GM18873 (cell line): ENCODE measurements around the gene FHL2.

ENCODE experiments used
- ATAC-seq: cut with Tn5 transposase; IDR thresholded peaks from one replicate; pipeline ENCODE4 v1.9.1; 2021; ENCODE audit warnings: mild to moderate bottlenecking, moderate library complexity, moderate number of reproducible peaks; ENCODE audit not compliant: unreplicated experiment, low FRiP score

FHL2 gene

DNA sequence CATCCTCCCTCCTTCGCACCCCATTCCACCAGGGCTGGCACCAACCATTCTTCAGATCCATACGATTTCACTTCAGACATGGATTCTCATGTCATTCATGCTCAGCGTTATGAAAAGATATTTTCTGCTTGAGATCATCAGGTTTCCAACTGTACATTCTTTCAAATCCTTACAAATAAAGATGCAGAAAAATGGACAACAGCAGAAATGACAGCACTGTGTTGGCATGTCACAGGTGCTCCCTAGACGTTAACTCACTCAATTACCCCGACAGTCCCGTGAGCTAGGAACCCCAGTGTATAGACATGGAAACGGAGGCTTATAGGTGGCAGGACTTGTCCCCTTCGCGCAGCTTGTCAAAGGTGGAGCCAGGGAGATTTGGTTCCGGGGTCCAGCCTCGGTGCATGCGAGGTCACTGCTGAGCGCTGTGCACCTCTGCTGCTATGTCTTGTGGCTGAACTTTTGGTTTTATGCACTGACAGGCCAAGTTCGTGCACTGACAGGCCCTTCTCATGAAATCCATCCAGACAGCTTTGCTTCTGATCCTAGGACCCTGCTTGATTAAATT, 17.7 kb downstream of the FHL2 start:
- no peak for ATAC-seq

DNA sequence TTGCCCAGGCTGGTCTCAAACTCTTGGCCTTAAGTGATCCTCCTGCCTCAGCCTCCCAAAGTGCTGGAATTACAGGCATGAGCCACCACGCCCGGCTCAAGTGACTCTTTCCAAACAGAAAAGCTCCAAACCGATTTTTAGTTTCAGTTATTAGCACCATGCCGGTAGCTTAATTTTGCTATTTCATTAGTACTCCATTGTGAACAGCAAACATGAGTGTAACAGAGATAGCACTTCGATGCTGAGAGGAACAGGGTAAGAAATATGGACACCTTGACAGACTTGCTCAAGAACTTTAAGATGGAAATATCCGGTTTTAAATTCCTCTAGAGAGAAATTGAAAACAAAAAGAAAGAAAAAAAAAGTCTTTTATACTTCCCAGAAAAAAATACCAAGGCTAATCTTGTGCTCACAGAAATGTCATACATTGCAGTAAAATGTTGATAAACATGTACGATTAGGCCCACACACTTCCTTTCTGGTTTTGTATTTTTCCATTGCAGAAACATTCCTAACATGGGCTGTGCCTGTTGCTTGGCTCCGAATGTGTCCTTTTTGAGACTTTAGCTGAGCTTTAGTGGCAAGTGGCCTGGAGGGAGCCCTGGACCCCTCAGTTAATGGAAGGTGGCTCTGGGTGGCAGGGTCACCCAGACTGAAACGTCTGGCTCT, 18.3 kb downstream of the FHL2 start:
- ATAC-seq: no peak

DNA sequence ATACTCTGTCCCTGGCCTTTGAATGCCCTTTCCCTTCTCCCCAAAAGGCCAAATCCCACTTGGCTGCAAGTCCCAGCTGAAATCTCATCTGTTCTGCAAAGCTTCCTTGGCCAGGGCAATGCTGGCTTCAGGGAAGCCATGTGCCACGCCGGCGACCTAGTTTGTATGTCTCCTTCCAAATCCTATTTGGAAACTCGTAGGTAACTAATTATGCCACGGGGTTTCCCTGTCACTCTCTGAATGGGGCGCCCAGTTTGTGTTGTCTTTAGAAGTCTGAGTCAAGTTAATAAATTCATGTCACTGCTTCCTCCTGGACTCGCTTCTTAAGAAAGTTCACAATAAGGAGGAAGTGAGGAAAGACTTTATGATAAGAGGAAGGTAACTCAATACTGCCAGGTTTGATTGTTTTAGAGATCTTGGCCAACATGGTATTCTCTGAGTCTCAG, 19.1 kb downstream of the FHL2 start:
- ATAC-seq: no peak

DNA sequence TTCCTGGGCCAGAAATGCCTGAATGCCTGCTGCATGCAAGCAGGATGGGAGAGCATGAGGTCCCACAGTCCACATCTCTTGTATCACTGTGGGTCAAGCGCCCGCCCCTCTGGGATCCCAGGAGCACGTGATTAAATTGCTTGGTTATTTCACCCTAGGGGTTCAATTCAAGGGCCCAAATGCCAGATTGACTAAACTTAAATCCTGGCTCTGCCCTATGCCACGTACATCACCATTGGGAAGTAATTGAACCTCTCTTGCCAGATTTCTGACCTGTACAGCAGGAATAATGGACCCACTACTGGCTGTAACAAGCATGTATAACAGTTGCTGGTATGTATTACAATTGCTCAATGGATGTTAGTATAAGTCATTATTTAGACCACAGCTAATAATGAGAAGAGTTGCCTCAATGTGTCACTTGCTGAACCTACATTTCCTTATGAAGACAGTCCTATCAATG, 19.9 kb downstream of the FHL2 start:
- no peak for ATAC-seq

DNA sequence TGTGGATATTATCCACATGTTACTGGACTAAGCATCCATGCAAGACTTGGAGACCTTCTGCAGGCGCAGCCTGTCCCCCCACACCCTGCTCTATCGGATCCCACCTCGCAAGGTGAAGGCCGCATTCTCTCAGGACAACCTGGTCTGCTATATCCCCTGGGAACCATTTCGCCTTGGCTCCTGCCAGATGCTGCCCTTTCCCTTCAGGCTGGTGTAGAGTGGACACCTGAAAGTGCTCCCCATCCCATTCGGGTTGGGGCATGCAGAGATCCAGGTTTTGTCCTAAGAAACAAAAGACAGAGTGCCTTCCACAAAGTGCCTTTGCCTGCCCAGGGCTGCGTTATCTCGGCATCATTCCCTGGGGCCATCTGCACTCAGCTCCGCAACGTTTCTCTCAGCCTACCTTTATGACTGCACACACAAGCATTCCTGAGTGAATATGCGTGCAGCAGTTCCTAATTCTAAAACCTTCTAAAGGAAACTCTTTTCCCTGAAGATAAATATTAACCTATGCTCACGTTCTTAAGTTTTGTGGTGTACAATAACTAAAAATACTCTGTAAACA, 20.5 kb downstream of the FHL2 start:
- ATAC-seq: no peak

DNA sequence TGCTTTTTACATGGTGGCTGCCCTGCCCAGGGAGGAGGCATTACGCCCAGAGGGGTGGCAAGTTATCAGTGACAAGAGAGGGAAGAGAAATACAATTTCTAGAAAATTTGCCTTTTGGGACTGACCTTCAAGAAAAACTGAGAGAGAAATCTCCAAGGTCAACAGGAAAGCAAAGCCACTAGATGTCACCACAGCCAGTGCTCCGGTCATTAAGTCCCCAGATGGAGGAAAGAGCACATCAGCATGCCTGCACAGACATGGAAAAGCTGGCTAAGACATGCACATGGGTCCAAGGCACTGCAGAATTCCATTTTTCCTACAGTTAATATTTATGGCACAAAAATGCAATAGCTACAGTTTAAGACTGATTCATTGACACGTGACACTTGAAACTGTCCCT, 21.0 kb downstream of the FHL2 start:
- ATAC-seq: no peak

DNA sequence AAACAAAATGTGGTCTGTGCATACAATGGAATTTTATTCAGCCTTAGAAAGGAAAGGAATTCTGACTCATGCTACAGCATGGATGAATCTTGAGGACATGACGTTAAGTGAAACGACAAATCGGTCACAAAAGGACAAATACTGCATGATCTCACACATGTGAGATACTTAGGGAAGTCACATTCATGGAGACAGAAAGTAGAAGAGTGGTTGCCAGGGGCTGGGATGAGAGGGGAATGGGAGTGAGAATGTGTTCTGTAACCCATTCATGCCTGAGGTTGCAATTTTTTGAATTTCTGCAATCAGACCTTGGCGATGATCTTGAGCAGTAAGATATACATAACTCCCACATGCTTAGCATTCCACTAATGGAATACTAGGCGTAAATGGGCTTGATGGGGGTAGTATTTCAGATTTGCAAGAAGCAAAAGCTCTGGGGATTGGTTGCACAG, 22.0 kb downstream of the FHL2 start:
- ATAC-seq: no peak

DNA sequence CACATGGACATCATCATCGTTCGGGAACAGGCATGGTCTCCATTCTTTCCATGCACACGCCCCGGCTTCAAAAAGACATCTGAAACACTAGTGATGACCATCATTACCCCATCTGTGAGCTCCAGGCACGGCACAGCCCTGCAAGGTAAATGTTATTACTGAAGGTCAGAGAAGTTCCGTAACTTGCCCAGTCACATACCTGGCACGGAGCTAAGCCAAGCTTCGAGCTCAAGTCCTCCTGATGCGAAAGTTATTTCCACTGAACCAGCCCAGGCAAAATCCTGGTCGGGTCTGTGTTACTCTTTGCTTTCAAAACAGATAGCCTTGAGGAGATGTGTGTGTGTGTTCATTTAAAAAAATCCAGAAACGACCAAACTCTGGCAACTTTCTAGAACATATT, 22.8 kb downstream of the FHL2 start:
- ATAC-seq: no peak

DNA sequence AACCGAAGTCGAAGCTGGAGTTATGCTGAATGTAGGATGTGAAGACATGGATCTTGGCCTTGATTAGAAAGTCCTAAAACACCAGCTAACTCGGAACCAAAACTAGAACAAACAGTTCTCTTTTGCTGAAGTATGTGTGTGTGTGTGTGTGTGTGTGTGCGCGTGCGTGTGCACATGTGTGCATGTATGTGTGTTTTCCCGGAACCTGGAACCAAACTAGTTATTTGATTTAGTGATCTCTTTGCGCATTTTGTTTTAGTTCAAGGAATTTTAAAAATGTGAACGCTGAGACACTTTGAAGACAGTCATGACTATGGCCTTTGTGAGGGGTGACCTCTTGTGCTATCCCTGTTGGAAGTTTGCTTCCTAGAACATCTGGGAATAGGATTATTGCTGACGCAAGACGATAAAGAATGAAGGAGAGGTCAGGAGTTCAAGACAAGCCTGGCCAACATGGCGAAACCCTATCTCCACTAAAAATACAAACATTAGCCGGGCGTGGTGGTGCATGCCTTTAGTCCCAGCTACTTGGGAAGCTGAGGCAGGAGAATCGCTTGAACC, 23.8 kb downstream of the FHL2 start:
- ATAC-seq: no peak

DNA sequence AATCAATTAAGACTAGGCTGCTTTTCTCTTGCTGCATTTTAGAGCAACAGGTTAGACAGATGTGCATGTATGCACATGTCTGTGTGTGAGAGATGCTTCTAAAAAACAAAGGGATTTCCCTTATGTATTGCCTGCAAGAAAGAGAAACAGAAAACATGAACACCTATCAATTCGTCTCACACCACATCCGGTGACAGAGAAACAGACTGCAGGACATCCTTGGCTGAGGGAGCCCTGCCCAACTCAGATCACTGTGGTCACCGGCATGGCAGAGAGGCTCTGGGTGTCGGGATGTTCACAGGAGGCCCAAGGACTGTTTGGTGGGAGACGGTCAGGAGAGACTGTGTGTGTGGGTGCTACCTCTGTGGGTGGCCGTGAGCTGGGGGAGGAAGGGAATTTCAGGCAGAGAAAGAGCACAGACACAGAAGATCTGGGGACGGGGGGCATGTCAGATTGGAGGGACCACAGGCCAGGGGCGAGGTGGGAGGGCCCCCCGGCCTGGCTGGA, 24.9 kb downstream of the FHL2 start:
- peak; percentile 84 for ATAC-seq

DNA sequence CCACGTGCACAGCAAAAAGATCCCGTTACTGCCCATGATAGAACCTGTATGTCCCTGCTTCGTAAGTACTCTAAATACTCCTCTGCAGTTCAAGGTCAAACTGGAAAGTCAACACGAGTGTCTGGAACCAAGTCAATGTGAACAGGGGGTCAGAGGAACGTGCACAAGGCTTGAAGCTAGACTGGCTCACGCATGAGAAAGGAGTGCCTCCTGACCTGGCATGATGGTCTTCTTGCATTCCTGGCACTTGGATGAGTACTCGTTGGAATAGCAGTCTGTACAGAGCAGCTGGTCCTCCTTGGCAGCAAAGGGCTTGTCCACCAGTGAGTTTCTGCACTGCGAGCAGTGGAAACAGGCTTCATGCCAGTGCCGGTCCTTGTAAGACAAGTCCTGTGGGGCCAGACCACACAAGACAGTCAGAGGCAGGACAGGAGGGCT, 25.5 kb downstream of the FHL2 start:
- no peak for ATAC-seq

DNA sequence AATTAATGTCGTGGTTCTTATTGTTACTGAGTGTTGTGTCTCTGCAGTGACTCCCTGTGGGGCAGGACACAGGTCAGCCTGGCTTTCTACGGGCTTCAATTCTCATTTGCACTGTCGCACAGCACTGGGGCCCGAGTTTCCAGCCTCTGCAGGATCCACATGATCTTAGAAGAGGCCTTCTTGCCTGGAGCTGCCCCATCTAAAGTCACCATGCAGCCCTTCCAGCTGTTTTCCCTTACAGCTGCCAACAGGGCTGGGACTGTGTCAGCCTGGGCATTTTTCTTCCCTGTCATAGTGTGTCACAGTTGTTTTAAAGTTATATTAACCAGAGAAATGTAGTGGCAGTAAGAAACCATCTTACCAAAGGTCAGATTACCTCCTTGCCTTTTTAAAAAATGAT, 27.0 kb downstream of the FHL2 start:
- no peak for ATAC-seq

DNA sequence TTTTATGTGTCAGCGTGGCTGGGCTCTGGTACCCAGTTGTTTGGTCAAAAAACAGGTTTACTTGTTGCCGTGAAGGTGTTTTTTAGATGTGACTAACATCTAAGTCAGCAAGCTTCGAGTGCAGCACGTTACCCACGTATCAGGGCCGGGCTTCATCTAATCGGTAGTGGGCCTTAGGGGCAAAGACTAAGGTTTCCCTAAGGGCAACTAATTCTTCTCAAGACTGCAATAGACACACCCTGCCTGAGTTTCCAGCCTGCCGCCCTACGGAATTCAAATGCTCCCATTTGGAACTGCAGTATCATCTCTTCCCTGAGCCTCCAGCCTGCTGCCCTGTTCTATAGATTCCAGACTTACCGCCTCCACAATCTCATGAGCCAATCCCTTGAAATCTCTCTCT, 27.7 kb downstream of the FHL2 start:
- ATAC-seq: no peak

DNA sequence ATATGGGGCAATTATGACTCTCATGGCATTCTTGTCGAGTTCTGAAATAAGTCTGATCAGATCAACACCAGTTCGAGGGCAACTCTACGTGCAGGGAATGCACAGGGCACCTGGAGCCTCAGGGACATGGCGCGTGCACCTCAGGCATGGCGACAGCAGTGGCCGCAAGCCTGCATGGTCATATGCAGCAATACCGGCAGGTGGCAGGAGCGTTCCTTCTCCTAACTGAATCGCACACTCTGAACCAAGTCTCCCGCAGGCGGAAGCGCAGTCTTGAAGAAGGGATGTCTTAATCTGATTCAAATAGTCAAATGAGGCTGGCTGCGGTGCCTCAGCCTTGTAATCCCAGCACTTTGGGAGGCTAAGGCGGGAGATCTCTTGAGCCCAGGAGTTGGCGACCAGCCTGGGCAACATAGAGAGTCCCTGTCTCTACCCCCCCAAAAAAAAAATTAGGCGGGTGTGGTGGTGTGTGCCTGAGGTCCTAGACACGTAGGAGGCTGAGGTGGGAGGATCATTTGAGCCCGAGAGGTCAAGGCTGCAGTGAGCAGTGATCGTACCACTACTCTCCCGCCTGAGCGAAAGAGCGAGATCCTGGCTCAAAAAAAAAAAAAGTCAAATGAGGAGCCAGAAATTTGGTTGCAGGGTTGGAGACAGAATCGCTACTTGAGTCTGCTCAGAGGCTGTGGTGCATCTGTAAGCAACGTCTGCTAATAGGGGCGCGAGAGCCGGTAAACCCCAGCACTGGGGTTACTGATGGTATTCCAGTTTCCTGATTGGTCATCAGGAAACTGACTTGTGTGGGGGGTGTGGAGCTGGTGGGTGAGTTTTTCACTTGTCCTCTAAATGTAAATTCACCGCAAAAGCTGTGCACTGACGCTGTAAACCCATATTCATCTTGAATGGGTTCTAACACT, 28.8 kb downstream of the FHL2 start:
- peak; percentile 92 for ATAC-seq

DNA sequence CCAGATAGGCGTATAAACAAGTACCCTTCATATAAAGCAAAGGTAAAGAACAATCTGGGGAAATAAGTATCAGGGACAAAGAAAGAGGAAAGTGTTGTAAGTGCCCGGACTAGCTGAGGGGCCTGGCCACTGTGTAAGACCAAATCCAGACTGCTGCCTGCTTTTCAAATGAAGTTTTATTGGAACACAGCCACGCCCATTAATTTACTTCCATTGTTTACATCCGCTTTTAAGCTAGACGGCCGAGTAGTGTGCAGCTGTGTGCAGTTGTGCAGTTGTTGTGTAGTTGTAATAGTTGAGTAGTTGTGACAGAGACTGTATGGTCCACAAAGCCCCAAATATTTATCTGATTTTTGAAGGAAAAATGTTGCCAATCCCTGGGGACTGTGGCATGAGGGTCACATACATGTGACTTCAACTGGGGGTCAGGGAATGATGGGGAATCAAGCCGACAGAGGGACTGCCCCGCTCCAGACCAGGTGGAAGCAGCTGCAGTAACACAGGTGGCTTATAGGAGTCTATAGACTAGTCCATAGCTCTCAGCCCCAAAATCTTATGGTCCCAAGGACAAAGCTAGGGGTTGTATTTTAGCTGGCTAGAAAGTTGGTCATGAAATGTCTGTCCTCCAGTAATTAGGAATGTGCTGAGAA, 30.0 kb downstream of the FHL2 start:
- no peak for ATAC-seq

DNA sequence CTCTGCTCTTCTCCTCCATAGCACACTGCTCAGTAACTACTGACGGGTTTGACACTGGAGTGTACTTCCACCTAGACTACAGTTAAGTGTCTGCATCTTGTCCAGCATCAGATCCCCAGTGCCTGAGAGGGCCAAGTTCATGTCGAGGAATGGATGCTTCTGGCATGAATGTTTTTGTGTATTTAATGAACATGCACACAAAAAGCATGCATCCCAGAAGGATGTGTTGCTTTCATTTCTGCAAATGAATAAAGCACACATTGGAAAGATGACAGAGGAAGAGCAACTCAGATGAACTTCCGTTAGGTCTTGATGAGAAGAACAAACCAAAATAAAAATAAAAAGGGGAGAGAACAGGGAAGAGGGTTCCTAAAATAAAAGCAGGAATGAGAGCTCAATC, 33.6 kb downstream of the FHL2 start:
- no peak for ATAC-seq

DNA sequence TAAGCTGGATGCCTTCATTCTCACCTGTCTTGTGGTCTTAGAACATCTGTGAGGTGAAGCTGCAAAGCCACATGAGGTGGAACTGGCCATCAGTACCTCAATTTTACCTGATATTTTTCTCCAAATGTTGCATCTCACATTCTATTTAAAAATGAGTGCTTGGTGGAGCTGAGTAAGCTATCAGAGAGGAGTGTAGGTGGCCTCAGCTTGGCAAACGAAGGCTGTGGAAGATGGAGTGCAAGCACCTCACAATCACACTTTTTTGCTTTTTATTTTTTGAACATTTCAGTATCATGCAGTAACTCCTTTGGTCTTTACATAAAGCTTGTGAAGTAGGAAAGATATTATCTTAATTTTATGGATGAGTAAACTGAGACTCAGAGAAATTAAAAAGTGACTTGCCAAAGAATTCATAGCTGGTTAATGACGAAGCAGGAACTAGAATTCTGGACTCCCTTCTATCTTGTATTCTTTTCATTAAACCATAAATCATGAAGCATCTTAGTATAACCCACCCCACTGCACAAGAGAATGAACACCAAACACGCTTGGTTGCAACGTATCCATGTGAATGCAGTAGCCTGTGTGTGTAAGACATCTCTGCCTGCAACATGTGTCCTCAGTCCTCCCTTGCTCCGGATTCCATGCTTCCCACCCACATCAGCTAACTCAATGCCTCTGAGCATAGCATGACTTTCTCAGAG, 34.3 kb downstream of the FHL2 start:
- no peak for ATAC-seq

DNA sequence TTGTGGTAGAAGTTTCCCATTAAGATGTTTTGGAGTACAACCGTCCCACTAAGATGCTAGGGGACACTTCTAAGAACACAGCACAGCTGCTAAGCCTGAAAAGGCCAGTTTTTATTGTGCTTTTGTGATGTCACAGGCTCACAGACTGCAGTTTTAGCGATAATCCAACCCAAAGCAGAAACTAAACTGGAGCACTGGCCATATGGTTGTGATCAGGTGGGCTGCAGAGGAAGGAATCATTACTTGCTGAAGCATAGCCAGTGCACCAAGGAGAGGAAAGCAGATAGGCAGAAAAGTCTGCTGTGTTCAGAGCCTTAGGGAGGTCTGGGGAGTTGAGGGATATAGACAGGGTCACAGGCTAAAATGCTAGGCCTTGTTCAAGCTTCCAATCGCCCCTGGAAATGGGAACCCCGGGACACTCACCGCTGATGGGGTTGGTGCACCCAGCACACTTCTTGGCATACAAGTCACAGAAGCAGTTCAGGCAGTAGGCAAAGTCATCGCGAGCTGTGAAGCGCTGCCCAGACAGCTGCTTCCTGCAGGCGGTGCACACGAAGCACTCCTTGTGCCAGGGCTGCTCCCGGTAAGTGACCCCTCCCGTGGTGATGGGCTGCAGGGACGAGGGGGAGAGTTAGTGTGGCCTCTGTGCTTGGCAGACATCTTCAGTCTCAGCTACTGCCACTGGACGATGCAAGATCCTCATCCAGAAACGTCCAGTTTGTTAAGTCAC, 35.8 kb downstream of the FHL2 start:
- no peak for ATAC-seq
